GM18498 (cell line): ENCODE results near the gene ZBTB45.
"Not testable (repeated sequence)": the region's sequence is repeated elsewhere in the genome, so short reads cannot be mapped to it uniquely, and the experiment has no call there.

ENCODE experiments used
- ATAC-seq: cut with Tn5 transposase; IDR thresholded peaks from one replicate; pipeline ENCODE4 v1.9.1; 2021; ENCODE audit warnings: mild to moderate bottlenecking, moderate library complexity; ENCODE audit not compliant: unreplicated experiment

The ZBTB45 gene

DNA sequence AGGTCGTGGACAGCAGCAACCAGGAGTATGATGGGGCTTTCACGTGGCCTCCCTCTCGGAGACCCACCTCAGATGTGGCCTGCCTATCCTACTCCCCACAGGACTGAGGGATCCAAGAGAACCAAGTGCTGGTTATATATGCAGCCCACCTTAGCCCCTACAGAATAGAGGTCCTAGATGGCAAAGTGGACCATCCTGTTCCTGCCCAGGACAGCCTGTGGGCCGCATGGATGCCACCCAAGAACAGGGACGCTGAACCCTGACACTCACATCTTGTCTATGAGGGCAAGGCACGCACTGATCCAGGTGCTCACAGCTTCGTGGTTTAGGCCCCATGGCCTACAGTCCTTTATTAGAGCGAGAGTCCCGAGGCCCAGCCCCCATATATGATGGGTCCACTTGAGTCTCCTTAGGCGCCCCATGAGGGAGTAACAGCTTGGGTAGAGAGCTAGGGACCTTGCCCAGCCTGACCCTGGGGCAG, 6.4 kb downstream of the ZBTB45 start:
- ATAC-seq: peak; percentile 2

DNA sequence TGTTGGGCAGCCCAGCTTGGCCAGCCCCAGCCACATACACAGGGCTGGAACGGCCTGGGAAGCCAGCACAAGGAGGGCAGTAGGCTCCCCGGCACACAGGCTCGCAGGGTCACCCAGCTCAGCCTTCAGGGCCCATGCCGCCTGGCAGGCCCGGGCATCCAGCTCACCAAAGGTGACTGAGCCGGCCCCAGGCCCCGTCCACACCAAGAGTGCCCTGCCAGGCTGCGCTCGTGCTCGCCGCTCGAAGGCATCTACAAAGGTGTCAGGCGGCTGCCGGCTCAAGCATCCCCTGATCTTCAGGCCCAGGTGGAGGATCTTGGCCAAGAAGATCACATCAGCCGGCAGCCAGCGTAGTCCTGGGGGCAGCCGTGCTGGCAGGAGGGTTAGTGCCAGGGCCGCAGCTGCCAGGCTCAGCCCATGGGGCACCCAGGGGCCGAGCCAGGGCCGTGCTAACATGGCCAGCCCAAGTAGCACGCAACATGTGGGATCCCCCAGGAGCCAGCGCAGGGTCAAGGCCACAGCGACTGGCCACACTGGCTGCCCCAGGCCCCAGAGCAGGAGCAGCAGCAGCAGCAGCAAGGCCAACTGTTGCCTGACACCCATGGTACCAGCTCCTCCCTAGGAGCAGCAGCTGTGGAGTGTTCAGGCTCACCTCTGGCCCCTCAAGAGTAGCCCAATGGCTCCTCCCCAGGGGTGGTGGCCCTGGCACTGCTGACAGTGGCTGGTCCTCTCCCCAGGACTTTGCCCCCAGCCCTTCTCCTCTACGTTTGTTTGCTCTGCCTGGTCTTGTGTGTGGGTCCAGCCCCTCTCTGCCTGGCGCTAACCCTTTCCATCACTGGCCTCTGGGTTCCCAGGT, 8.0 kb downstream of the ZBTB45 start, which contains the start of gene SLC27A5:
Gene SLC27A5 (minus strand): TSS at position 640 of the 856 bp plus-strand sequence. CDS start 37 bp downstream, at position 603.
- no peak for ATAC-seq

DNA sequence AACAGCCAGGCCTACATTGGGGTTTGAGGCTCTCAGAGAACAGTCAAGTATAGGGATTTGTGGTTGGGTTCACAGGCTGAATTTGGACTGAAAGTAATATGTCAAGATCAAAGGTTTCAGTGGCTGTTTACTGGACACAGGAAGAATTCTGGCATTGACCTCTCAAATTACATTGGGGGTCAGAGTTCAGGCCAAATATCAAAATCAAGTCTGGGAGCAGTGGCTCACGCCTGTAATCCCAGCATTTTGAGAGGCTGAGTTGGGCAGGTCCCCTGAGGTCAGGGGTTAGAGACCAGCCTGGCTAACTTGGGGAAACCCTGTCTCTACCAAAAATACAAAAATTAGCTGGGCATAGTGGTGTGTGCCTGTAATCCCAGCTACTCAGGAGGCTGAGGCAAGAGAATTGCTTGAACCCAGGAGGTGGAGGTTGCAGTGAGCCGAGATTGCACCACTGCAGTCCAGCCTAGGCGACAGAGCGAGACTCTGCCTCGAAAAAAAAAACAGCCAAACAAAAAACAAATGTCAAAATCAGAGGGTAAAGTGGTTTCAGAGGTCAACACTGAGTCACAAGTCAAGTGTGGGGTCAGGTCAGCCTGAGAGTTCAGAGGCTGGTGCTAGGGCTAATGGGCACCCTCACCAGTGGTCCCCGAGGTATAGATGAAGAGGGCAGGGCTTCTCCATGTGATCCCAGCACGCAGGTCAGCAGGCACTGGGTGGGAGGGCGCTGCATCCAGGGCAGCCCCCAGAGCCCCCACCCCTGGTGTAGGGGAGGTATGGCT, 9.3 kb downstream of the ZBTB45 start:
- ATAC-seq: no peak

DNA sequence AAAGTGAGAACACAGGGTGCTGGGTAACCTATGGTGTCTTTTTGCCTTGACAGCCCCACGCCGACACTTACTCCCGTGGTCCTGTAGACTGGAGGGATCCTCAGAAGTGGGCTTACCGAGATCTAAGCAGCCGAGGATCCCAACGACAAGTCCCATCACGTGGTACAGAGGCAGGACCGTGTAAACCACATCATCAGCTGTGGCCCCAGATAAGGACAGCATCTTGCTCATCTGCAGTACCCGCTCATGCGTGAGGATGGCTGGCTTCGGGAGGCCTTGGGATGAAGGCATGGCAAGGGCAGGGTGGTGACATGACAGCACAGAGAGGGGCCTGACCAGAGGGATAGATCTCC, 9.9 kb downstream of the ZBTB45 start:
- no peak for ATAC-seq

DNA sequence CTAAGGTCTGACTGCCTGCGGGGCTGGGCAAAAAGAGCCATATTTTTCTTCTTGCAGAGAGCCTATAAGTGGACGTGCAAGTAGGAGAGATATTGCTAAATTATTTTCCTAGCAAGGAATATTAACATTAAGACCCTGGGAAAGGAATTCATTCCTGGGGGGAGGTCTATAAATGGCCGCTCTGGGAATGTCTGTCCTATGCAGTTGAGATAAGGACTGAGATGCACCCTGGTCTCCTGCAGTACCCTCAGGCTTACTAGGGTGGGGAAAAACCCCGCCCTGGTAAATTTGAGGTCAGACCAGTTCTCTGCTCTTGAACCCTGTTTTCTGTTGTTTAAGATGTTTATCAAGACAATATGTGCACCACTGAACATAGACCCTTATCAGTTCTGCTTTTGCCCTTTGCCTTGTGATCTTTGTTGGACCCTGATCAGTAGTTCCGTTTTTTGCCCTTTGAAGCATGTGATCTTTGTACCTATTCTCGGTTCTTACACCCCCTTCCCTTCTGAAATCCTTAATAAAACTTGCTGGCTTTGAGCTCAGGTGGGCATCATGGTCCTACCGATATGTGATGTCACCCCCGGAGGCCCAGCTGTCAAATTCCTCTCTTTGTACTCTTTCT, 11.9 kb downstream of the ZBTB45 start:
- ATAC-seq: not testable (repeated sequence)

DNA sequence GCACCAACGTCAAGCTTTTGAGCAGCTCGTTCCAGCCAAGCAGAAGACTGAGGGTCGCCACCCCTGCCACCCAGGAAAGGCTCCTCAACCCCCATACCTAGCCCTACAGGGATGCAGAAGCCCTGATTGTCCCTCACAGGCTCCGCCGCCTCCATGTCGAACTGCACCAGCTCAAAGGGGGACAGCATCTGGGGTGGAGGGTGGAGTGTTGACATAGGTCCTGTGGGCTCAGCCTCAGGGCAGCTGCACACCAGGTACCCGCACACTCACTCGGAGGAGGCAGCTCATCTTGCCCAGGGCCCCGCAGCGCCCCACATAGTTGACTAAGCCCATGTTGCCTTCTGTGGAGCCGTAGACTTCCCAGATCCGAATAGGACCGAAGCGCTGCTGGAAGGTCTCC, 19.4 kb downstream of the ZBTB45 start:
- ATAC-seq: no peak

DNA sequence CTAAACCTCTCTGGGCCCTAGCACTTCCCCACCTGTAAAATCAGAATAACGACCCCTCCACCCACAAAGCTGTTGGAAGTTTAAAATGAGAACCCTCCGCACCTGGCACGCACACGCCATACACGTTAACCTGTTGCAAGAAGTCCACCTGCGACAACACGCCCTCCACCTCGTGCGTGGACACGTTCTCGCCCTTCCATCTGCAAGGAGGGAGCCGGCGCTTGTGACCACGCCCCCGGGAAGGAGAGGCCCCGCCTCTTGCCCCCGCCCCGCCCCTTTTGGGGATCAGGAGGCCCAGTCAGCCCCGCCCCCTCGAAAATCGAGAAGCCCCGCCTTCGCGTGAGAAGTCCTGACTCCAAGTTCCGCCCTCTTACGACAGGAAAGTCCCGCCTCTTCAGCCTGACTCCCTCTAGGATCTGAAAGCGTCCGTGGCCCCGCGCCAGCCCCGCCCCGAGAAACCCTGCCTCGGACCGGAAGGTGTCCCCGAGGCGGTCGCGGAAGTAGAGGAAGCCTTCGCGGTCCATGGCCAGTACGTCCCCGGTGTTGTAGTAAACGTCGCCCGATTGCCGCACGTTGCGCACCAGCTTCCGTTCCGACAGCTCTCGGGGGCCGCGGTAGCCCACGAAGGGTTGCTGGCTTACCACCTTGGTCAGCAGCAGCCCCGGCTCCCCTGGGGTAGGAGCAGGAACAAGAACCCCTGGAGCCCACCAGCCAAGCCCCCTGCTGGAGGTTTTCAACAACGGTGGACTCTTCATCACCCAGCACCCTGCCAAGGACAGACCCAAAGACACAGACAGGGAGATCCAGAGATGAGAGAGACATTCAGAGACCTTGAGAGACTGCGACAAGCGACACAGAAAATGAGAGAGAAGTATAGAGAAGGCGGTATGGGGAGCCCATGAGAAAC, 20.3 kb downstream of the ZBTB45 start:
- ATAC-seq: peak; percentile 93

DNA sequence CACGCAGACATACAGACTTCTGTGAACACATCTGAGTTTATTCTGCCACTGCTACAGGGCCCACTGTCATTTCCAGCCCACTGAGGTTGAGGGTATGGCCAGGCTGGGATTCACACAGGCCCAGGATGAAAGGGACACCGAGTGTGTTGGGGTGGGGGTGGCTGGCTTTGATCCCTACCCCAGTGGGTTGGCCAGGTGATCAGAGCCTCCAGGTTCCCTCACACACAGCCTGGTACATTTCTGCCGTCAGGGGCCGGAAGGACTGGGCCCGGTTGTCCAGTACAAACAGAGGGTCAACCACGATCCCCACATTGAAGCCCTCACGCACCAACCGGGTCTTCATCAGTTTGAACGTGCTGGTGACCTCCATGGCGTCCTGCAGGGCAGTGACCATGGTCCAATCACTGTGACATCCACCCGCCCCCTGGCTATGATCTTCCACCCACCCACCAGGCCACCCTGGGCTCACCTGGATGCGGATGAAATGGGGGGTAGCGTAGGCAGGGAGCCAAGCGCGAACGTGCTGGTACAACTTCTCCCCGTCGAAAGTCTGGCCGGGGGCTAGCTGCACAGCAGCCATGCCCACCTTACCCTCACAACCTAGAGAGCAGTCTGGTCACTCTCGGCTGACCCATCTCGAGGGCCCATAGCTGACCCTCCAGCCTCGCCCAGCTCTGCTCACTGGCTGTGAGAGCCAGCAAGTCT, 21.1 kb downstream of the ZBTB45 start:
- ATAC-seq: no peak

DNA sequence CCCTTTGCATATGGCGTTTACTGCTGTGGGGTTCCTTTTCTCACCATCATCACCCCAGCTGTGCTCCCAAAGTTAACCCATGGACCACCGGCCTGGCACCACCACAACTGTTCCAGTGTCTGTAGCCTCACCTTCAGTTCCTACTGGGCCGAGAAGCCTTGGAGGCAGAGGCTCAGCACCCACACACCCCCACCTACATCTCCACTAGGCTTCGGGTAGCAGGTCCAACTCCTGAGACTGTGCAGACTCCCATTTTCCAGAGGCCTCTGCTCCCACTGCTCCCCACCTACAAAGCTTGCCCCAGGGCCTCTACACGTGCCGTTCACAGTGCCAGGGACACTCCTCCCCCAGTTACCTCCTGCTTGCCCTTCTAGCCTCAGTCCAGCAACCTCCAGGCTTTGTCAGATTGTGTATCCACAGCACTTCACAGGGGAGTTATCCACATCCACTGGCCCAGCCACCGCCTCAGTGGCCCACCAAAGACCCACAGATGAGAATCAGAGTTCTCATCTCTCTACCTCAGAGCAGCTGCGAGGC, 21.9 kb downstream of the ZBTB45 start:
- ATAC-seq: no peak

DNA sequence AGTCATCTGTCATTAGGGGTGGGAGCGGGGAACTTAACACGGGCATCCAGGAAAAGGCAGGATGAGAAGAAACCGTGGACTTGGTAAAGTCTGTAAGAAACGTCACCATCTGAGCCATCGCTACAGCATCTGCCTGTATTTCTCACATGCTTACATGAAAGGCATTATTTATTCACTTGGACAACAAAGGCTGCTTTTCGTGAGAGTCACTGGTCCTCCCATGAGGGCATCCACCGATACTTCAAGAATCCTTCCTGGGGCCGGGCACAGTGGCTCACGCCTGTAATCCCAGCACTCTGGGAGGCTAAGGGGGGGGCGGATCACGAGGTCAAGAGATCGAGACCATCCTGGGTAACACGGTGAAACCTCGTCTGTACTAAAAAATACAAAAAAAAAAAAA, 27.3 kb downstream of the ZBTB45 start:
- no peak for ATAC-seq

DNA sequence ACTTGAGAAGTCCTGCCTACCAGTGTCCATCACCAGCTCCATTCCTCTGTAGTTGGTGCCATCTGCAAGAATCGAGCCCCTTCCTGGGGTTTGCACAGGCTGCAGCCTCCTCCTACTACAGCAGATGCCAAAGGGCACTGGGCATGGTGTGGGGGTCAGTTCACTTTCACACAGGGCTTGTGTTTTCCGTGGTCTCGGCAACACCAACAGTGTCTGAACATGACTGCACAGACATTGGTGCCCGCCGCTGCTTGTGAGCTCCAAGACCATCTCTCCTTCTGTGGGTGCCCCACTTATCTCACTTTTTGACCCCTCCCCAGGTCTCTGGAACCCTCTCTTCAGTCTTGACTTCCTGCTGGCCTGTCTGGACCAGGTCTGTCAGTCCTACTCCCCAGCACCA, 28.2 kb downstream of the ZBTB45 start:
- no peak for ATAC-seq

DNA sequence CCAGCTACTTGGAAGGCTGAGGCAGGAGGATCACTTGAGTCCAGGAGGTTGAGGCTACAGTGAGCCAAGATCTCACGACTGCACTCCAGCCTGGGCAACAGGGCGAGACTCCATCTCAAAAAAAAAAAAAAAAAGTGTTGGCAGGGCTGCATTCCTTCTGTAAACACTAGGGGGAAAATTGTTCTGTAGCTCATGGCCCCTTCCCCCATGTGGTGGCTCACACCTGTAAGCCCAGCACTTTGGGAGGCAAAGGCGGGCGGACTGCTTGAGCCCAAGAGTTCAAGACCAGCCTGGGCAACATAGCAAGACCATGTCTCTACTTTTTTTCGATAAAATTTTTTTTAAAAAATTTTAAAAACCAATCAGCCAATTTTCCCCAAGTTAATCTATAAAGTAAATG, 35.3 kb downstream of the ZBTB45 start:
- not testable (repeated sequence) for ATAC-seq

DNA sequence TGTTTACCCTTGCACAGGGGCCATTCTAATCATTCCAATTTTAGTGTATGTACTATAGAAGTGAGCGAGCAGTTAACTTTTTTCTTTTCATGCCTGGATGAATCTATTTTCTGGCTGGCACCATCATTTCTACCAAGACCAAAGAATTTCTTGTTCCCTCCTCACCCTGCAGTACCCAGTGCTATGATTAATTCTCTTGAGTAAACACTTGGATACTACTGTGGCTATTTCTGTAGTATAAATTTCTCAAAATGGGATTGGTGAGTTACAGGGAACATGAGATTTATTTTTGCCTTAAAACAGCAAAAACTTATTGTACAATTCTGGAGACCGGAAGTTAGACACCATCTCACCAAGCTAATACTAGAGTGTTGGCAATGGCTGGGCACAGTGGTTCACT, 35.8 kb downstream of the ZBTB45 start:
- ATAC-seq: no peak

DNA sequence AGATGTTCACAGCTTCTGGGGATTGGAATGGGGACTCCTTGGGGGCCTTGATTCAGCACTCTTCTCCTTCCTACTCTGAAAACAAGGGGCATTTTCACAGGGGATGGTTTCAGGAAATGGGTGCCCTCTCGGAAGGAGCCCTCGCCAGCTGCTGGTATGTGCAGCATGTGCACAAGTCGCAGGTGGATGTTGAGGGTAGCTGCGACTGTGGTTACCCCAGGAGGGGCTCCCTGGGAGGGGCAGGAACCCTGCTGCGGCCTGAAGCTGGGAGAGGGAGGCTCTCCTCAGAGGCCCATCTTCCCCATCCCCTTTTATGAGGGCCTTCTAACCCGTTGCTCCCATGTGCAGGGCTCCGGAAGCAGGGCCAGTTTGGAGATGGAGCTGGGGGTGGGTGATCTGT, 37.2 kb downstream of the ZBTB45 start:
- no peak for ATAC-seq

DNA sequence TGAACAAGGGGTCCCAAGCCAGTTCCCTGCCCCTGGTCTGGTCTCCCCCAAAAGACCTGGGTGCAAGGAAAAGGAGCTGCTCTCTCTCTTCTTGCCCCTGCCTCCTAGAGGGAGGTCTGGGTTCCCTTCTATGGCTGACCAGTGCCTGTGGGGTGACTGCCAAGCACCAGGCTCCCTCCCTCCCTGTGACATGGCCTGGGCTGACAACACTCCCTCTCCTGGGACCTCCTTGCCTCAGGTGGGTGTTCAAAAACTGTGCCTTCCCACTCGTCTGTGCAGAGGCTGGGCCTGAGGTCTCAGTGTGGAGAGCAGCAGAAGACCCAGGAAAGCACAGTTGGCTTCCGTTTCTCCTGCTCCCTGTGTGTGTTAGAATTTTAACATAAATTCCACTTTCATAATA, 38.8 kb downstream of the ZBTB45 start:
- ATAC-seq: no peak

DNA sequence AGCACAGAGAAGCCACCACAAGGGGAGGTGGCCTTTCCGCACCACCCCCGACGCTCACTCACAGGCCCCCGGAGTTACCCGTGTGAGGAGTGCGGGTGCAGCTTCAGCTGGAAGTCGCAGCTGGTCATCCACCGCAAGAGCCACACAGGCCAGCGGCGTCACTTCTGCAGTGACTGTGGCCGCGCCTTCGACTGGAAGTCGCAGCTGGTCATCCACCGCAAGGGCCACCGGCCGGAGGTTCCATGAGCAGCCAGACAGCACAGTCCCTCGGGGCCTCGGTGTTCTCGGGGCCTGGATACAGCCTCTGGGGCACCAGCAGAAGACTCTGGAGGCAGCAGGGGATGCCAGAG, 39.2 kb downstream of the ZBTB45 start:
- no peak for ATAC-seq

DNA sequence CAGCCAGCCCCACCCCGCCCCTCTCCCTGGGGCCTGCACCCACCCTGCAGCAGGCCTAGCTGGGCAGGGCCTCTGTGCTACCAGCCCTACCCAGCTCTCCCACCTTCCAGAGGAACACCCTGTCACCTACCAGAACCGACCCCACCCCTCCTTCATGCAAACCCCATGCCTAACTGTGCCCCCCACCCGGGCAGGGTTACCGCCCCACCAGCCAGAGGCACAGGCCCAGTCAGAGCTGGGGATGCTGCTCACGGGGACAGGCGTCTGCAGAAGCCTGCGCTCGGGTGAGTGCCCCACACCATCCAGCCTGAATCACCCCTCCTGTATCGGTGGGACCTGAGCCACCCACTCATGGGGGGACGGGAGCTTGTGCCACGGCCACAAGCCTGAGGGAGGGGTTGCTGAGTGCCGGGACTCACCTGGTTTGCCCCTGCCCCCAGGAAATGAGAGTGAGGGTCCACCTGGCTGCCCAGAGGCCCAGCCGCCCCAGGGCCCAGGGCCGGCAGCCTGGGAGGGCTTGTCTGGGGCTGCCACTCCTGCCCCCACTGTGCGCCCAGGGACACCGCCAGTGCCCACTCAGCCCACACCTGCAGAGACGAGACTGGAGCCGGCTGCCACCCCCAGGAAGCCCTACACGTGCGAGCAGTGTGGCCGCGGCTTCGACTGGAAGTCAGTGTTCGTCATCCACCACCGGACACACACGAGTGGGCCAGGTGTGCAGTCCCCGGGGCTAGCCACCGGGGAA, 39.7 kb downstream of the ZBTB45 start:
- ATAC-seq: no peak

DNA sequence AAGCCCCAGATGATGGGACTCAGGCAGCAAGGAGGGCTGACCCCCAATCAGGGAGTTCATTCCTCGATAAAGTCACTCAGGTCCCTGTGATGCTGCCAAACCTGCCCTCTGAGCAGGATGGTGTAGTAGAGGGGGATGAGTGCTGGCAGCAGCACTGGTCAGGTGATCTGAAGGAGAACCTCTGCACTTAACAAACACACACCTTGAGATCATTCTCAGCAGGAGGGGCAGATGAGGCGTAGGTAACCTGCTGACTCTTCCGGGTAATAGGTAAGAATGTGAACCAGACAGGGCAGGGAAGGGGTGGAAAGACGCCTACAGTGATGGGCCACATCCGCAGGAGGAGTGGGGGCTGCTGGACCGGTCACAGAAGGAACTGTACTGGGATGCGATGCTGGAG, 40.3 kb downstream of the ZBTB45 start:
- no peak for ATAC-seq

DNA sequence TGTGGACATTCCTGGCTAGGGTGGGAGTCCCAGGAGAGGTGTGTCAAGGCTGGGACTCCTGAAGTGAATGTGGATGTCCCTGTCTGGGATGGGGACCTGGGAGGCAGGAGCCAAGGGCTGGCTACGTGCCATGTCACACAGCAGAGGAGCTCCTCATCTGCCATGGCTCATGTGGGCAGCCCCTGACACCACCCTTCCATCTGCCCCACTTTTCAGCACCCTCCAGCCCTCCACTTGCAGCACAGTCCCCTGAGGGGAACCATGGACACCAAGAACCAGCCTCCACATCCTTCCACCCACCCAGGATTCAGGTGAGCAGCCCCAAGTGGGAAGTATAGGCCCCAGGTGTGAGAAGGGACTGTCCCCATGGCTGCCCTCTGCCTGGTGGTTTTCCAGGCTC, 41.7 kb downstream of the ZBTB45 start:
- no peak for ATAC-seq
